DND-41 (cell line): ENCODE results near the gene ZBTB7B.

ENCODE experiments used
- CTCF ChIP-seq: IDR thresholded peaks from 2 replicates; pipeline ENCODE4 v1.5.1; 2012; ENCODE audit warnings: borderline replicate concordance, low read length, moderate library complexity, mild to moderate bottlenecking; ENCODE audit not compliant: poor library complexity, severe bottlenecking; ENCODE audit errors: extremely low read depth
- EZH2 ChIP-seq: IDR thresholded peaks from 3 replicates; pipeline ENCODE4 v1.6.1; 2012; ENCODE audit warnings: borderline replicate concordance, low read depth, mild to moderate bottlenecking, moderate library complexity, low read length, inconsistent platforms; ENCODE audit not compliant: severe bottlenecking

GRCh38 chr1:155063550-155064110, 61.0 kb downstream of the ZBTB7B start, which contains the start of gene EFNA4:
- TF ChIP-seq CTCF (no peak), EZH2 (no peak)
